ENCODE data around the gene ATP6V1G1. TPM values are rescaled to one million over a fixed set of nuclear protein-coding genes. Genes with fewer than 3 reads are reported as not detected.

Gene ATP6V1G1
- total RNA-seq, 2 donors from 2014 or later = 59.4 to 74.4 TPM

DNA sequence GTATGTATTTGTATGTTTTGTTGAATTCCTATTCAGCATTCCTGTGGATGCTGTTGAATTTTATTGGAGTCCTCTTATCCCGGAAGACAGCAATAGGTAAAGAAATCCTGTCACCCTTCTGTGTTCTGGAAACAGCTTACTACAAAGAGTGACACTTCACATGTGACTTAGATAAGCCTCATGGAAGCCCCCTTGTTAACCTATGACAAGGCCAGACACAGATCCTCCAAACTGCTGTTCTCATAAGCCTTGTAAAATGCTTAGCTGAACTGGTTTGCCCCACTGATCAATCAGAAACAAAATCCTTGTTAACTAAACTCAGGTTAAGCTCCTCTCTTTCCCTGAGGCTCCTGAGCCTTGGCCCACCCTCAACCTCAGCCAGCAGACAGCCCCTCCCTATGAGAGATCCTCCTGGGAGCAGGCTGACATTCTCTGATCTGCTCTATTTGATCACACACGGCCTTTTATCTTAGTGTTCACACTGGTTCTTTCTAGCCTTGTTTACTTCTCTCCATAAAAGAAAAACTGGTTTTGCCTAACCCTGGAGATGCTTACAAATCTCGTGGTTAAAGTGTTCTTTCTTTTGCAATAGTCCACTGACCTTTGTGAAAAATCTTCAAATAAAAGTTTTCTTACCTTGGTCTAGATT lies 29.4 kb upstream of the ATP6V1G1 start:
- Histone ChIP-seq H3K4me1 (no peaks in the 10 kb centered on the region), H3K36me3 (no peaks in the 10 kb centered on the region), H3K9ac (ENCODE audit: low read depth in 2 of 2, low read length in 2 of 2) (no peak overlapping the region), H3K4me3 (no peak overlapping the region), H3K27me3 (no peaks in the 10 kb centered on the region), H3K27ac (no peak overlapping the region), H3K9me3 (no peaks in the 10 kb centered on the region)
- TF ChIP-seq, protein P1, sequence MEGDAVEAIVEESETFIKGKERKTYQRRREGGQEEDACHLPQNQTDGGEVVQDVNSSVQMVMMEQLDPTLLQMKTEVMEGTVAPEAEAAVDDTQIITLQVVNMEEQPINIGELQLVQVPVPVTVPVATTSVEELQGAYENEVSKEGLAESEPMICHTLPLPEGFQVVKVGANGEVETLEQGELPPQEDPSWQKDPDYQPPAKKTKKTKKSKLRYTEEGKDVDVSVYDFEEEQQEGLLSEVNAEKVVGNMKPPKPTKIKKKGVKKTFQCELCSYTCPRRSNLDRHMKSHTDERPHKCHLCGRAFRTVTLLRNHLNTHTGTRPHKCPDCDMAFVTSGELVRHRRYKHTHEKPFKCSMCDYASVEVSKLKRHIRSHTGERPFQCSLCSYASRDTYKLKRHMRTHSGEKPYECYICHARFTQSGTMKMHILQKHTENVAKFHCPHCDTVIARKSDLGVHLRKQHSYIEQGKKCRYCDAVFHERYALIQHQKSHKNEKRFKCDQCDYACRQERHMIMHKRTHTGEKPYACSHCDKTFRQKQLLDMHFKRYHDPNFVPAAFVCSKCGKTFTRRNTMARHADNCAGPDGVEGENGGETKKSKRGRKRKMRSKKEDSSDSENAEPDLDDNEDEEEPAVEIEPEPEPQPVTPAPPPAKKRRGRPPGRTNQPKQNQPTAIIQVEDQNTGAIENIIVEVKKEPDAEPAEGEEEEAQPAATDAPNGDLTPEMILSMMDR (IDR thresholded peaks at IDR 0.05) = no peak
- no peak for DNase-seq
- intact Hi-C loops (cut with DNase I) = no loop called here

DNA sequence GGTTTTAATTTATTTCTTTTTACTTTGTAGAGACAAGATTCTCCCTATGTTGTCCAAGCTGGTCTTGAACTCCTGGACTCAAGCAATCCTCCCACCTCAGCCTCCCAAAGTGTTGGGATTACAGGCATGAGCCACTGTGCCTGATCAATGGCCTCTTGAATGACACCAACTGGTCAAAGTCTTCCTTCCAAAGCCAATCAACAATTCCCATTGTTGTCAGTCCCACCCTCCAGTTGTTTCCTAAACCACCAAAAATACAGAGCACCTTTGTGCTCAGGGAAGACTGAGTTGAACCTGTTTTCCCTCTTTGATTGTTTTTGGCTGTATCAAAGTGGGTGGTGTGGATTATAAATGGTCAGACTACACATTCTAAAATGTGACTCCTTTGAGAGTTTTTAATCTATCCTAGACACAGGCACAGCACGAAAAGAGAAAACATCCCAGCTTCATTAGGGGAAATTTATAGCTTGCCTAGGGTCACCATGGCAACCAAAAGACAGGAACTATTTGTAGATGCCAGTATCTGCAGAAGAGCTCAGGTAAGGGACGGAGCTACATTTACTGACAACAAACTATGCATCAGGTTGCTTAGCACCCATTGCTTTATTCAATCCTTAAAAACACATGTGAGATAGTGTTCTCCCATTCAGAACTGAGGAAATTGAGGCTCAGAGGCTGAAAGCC lies 27.6 kb upstream of the ATP6V1G1 start:
- no peaks in the 10 kb centered on the region for H3K4me1 ChIP-seq
- H3K9me3 ChIP-seq = no peaks in the 10 kb centered on the region
- H3K27me3 ChIP-seq = no peaks in the 10 kb centered on the region
- no peak overlapping the region for H3K27ac ChIP-seq
- no peak overlapping the region for H3K4me3 ChIP-seq
- no peak overlapping the region for H3K9ac ChIP-seq (ENCODE audit: low read depth in 2 of 2, low read length in 2 of 2)
- no peaks in the 10 kb centered on the region for H3K36me3 ChIP-seq
- no peak for DNase-seq
- intact Hi-C loops (cut with DNase I) = no loop called here
- TF ChIP-seq, protein P1 (IDR thresholded peaks at IDR 0.05) = no peak

DNA sequence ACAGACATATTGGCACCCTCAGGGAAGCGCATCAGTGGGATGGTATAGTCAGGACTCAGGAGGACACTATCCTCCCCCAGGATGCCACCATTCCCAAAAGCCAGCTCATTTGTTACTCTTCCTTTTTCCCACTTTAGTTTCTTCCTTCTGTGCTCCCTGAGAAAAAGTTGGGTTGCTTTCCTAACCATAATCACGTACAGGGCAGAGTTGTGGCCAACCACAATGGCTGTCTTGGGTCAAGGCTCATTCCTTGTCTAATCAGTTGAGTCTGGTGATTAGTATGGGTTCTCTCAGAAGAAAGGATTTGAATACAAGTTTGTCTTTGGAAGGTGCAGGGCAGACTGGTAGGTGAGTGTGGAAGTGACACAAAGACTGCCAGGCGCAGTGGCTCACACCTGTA lies 26.6 kb upstream of the ATP6V1G1 start:
- Histone ChIP-seq H3K9ac (ENCODE audit: low read depth in 2 of 2, low read length in 2 of 2) (no peak overlapping the region), H3K27me3 (no peaks in the 10 kb centered on the region), H3K27ac (no peak overlapping the region), H3K4me3 (no peak overlapping the region), H3K9me3 (no peaks in the 10 kb centered on the region), H3K36me3 (no peaks in the 10 kb centered on the region), H3K4me1 (no peaks in the 10 kb centered on the region)
- intact Hi-C loops (cut with DNase I) = no loop called here
- no peak for DNase-seq
- TF ChIP-seq, protein P1 (IDR thresholded peaks at IDR 0.05) = no peak

DNA sequence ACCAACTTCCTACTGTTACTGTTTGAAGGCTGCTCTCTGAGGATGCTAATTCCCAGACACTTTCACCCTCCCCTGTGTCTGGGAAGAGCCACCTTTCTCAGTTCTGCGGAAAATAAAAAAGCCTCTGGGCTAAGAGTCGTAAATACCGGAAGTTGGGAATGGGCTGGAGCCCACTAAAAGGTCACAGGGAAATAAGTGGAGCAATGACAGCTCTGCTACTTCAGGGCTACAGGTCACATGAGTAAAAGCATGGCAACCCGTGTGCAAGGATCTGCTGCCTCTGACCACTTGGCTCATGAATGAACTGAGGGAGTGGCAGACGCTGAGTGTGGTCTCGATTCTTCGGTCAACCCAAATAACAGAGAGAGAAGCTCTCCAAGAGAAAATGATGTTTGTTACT lies 25.8 kb upstream of the ATP6V1G1 start:
- TF ChIP-seq, protein P1 (IDR thresholded peaks at IDR 0.05) = no peak
- Histone ChIP-seq H3K9ac (ENCODE audit: low read depth in 2 of 2, low read length in 2 of 2) (no peak overlapping the region), H3K27ac (no peak overlapping the region), H3K4me1 (no peaks in the 10 kb centered on the region), H3K36me3 (no peaks in the 10 kb centered on the region), H3K9me3 (no peaks in the 10 kb centered on the region), H3K27me3 (no peaks in the 10 kb centered on the region), H3K4me3 (no peak overlapping the region)
- intact Hi-C loops (cut with DNase I) = no loop called here
- no peak for DNase-seq

DNA sequence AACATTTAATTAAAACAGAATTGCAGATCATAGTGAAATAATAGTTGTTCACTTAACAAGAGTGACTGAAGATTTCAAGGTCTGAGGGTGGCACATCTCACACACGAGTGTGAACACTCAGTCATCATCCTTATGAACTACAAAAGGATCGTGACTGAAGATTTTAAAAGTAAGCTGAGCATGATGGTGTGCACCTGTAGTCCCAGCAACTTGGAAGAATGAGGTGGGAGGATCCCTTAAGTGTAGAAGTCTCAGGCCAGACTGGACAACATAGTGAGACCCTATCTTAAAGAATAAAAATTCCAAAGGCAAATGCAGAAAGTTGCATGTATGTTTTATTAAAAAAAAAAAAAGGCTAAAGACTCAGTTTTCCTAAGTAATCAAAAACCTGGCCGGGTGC lies 22.4 kb upstream of the ATP6V1G1 start:
- no peaks in the 10 kb centered on the region for H3K27me3 ChIP-seq
- intact Hi-C loops (cut with DNase I) = no loop called here
- H3K36me3 ChIP-seq = no peaks in the 10 kb centered on the region
- H3K4me1 ChIP-seq = no peaks in the 10 kb centered on the region
- H3K9ac ChIP-seq (ENCODE audit: low read depth in 2 of 2, low read length in 2 of 2) = no peak overlapping the region
- no peak for DNase-seq
- no peak overlapping the region for H3K27ac ChIP-seq
- no peak overlapping the region for H3K4me3 ChIP-seq
- TF ChIP-seq, protein P1 (IDR thresholded peaks at IDR 0.05) = no peak
- H3K9me3 ChIP-seq = no peaks in the 10 kb centered on the region
